ENCODE results near the gene SSH3. TPM values are rescaled to one million over a fixed set of nuclear protein-coding genes. Genes with fewer than 3 reads are reported as not detected.
A peak's percentile ranks its signal among the peaks of the same experiment; 100 is the strongest.

SSH3 gene
- polyA plus RNA-seq, 2 donors: 38.6 to 55.6 TPM

DNA sequence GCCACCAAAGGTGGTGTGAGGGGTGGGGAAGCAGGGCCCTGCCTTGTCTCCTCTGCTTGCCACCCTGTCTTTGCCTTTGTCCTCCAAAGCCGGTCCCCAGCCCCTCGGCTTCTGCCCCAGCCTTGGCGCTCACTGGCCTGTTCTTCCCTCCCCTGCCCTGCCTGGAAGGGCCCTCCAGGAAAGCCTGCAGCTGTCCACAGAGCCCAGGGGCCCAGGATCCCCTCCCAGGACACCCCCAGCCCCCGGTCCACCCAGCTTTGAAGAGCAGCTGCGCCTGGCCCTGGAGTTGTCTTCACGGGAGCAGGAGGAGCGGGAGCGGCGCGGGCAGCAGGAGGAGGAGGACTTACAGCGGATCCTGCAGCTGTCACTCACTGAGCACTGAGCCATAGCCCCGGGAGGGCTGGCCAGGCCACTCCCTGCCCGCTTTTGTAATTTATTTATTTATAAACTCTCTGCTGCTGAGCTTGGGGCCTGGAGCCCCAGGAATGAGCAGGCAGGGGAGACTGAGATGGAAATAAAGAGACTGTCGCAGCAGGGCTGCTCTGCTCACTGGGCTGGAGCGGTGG is 1.3 kb upstream of the SSH3 start:
- peaks cover 15 to 37% of the 10 kb centered on the region in 2 donors for H3K36me3 ChIP-seq (ENCODE audit: control insufficient read depth in 2 of 2, insufficient read depth in 2 of 2, low read length in 1 of 2)

GRCh38 chr11:67302571-67303131 is 679 bp upstream of the SSH3 start:
- Histone ChIP-seq H3K27me3 (ENCODE audit: control insufficient read depth in 1 of 2, insufficient read depth in 2 of 2, low read length in 2 of 2) (no peaks in the 10 kb centered on the region), H3K36me3 (ENCODE audit: control insufficient read depth in 2 of 2, insufficient read depth in 2 of 2, low read length in 1 of 2) (peaks cover 18 to 41% of the 10 kb centered on the region in 2 donors), H3K27ac (ENCODE audit: low read depth in 2 of 2, low read length in 1 of 2) (peak overlapping the region; percentile 81 to 89), H3K4me1 (ENCODE audit: control insufficient read depth in 2 of 2, insufficient read depth in 2 of 2, low read length in 1 of 2) (peaks cover 9 to 26% of the 10 kb centered on the region in 2 donors), H3K4me3 (ENCODE audit: low read depth in 1 of 2, low read length in 2 of 2) (peak overlapping the region; percentile 67 to 97), H3K9me3 (ENCODE audit: control insufficient read depth in 2 of 2, insufficient read depth in 1 of 2, low read depth in 1 of 2, low read length in 1 of 2) (no peaks in the 10 kb centered on the region)
- 14 to 18% methylated on average over 23 of the region's 23 CpGs for WGBS, 2 donors

More for the DNA sequence above, 1.3 kb upstream of the SSH3 start:
- WGBS, 2 donors: 39 to 45% methylated on average over 15 of the region's 15 CpGs
- H3K9me3 ChIP-seq (ENCODE audit: control insufficient read depth in 2 of 2, insufficient read depth in 1 of 2, low read depth in 1 of 2, low read length in 1 of 2): no peaks in the 10 kb centered on the region
- H3K27ac ChIP-seq (ENCODE audit: low read depth in 2 of 2, low read length in 1 of 2): peak overlapping the region; percentile 81 to 89
- H3K4me3 ChIP-seq (ENCODE audit: low read depth in 1 of 2, low read length in 2 of 2): no peak overlapping the region
- H3K4me1 ChIP-seq (ENCODE audit: control insufficient read depth in 2 of 2, insufficient read depth in 2 of 2, low read length in 1 of 2): peaks cover 9 to 26% of the 10 kb centered on the region in 2 donors
- H3K27me3 ChIP-seq (ENCODE audit: control insufficient read depth in 1 of 2, insufficient read depth in 2 of 2, low read length in 2 of 2): no peaks in the 10 kb centered on the region

DNA sequence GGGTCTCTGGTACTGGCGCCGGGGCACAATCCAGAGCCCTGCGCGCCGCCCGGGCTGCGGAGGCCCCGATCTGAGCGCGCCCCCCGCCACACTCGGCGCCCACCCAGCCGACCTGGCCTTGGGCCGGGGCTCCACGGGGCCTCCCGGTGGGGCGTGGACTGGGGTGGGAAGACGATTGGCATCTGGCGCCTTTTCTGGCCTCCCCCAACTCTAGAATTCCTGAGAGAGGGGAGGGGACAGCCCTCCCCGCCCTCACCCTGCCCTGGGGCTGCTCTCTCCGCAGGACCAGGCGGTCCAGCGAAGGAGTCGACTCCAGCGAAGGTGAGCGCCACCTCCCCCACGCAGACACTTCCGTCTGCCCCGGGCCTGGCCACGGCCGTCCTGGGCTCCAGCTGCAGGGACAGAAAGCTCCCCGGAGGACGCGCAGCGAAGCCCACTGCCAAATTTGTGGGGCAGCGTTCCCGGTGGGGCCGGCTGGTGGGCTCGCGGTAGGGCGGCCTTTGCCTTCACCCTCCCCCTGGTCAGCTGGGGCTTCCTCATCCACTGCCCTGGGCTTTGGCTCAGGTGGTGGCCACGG is 593 bp downstream of the SSH3 start:
- H3K9me3 ChIP-seq (ENCODE audit: control insufficient read depth in 2 of 2, insufficient read depth in 1 of 2, low read depth in 1 of 2, low read length in 1 of 2): no peaks in the 10 kb centered on the region
- peaks cover 9 to 26% of the 10 kb centered on the region in 2 donors for H3K4me1 ChIP-seq (ENCODE audit: control insufficient read depth in 2 of 2, insufficient read depth in 2 of 2, low read length in 1 of 2)
- H3K27ac ChIP-seq (ENCODE audit: low read depth in 2 of 2, low read length in 1 of 2): peak overlapping the region; percentile 81 to 89
- H3K4me3 ChIP-seq (ENCODE audit: low read depth in 1 of 2, low read length in 2 of 2): peak overlapping the region; percentile 67 to 97
- 5 to 8% methylated on average over 31 to 43 of the region's 43 CpGs for WGBS, 2 donors
- peaks cover 20 to 49% of the 10 kb centered on the region in 2 donors for H3K36me3 ChIP-seq (ENCODE audit: control insufficient read depth in 2 of 2, insufficient read depth in 2 of 2, low read length in 1 of 2)
- no peaks in the 10 kb centered on the region for H3K27me3 ChIP-seq (ENCODE audit: control insufficient read depth in 1 of 2, insufficient read depth in 2 of 2, low read length in 2 of 2)

GRCh38 chr11:67304511-67305113 is 1.3 kb downstream of the SSH3 start:
- no peaks in the 10 kb centered on the region for H3K9me3 ChIP-seq (ENCODE audit: control insufficient read depth in 2 of 2, insufficient read depth in 1 of 2, low read depth in 1 of 2, low read length in 1 of 2)
- peak overlapping the region; percentile 81 to 89 for H3K27ac ChIP-seq (ENCODE audit: low read depth in 2 of 2, low read length in 1 of 2)
- whole genome bisulfite sequencing, 2 donors: 61 to 69% methylated on average over 14 of the region's 14 CpGs
- peaks cover 15 to 49% of the 10 kb centered on the region in 2 donors for H3K36me3 ChIP-seq (ENCODE audit: control insufficient read depth in 2 of 2, insufficient read depth in 2 of 2, low read length in 1 of 2)
- peak overlapping the region; percentile 67 to 97 for H3K4me3 ChIP-seq (ENCODE audit: low read depth in 1 of 2, low read length in 2 of 2)
- H3K27me3 ChIP-seq (ENCODE audit: control insufficient read depth in 1 of 2, insufficient read depth in 2 of 2, low read length in 2 of 2): no peaks in the 10 kb centered on the region
- H3K4me1 ChIP-seq (ENCODE audit: control insufficient read depth in 2 of 2, insufficient read depth in 2 of 2, low read length in 1 of 2): peaks cover 9 to 29% of the 10 kb centered on the region in 2 donors

DNA sequence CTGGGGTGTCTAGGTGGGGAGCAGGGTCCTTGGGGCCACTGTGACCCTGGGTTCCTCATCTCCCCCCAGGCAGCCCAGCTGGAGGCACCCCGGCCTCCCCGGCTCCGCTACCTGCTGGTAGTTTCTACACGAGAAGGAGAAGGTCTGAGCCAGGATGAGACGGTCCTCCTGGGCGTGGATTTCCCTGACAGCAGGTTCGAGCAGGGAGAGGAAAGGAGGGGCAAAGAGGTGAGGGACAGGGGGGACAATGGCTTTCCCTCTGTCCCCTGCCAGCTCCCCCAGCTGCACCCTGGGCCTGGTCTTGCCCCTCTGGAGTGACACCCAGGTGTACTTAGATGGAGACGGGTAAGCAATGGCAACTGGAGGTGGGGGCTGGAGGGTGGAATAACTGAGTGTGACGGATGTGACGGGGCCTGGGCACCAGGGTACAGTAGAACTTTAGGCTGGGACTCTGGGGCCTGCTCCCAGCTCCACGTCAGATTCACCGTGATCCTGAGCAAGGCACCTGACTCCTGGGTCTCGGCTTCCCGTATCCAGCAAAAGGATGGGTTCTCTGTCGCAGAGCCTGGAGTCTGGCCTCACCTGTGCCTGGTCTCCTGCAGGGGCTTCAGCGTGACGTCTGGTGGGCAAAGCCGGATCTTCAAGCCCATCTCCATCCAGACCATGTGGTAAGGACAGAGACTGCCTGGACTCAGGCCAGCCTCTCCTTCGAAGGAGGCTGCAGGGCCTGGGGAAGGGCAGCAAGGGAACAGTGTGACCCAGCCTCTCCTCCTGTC is 3.6 kb downstream of the SSH3 start:
- H3K27me3 ChIP-seq (ENCODE audit: control insufficient read depth in 1 of 2, insufficient read depth in 2 of 2, low read length in 2 of 2): no peaks in the 10 kb centered on the region
- H3K4me3 ChIP-seq (ENCODE audit: low read depth in 1 of 2, low read length in 2 of 2): no peak overlapping the region
- H3K4me1 ChIP-seq (ENCODE audit: control insufficient read depth in 2 of 2, insufficient read depth in 2 of 2, low read length in 1 of 2): peaks cover 6 to 37% of the 10 kb centered on the region in 2 donors
- 86 to 89% methylated on average over 19 of the region's 19 CpGs for WGBS, 2 donors
- no peak overlapping the region for H3K27ac ChIP-seq (ENCODE audit: low read depth in 2 of 2, low read length in 1 of 2)
- H3K36me3 ChIP-seq (ENCODE audit: control insufficient read depth in 2 of 2, insufficient read depth in 2 of 2, low read length in 1 of 2): peaks cover 7 to 39% of the 10 kb centered on the region in 2 donors
- H3K9me3 ChIP-seq (ENCODE audit: control insufficient read depth in 2 of 2, insufficient read depth in 1 of 2, low read depth in 1 of 2, low read length in 1 of 2): no peaks in the 10 kb centered on the region

DNA sequence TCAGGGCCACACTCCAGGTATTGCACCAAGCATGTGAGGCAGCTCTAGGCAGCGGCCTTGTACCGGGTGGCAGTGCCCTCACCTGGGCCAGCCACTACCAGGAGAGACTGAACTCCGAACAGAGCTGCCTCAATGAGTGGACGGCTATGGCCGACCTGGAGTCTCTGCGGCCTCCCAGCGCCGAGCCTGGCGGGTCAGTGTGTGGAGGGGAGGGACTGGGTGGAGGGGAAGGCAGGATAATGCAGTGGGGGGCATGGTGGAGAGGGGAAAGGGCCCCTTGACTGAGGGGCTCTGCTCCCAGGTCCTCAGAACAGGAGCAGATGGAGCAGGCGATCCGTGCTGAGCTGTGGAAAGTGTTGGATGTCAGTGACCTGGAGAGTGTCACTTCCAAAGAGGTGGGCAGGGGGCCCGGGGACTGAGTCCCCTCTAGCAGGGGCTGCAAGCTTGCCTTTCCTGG is 4.2 kb downstream of the SSH3 start:
- Histone ChIP-seq H3K36me3 (ENCODE audit: control insufficient read depth in 2 of 2, insufficient read depth in 2 of 2, low read length in 1 of 2) (peaks cover 7 to 39% of the 10 kb centered on the region in 2 donors), H3K4me3 (ENCODE audit: low read depth in 1 of 2, low read length in 2 of 2) (no peak overlapping the region), H3K27ac (ENCODE audit: low read depth in 2 of 2, low read length in 1 of 2) (no peak overlapping the region), H3K27me3 (ENCODE audit: control insufficient read depth in 1 of 2, insufficient read depth in 2 of 2, low read length in 2 of 2) (no peaks in the 10 kb centered on the region), H3K4me1 (ENCODE audit: control insufficient read depth in 2 of 2, insufficient read depth in 2 of 2, low read length in 1 of 2) (peaks cover 4 to 39% of the 10 kb centered on the region in 2 donors), H3K9me3 (ENCODE audit: control insufficient read depth in 2 of 2, insufficient read depth in 1 of 2, low read depth in 1 of 2, low read length in 1 of 2) (no peaks in the 10 kb centered on the region)
- 87 to 88% methylated on average over 12 of the region's 12 CpGs for WGBS, 2 donors

GRCh38 chr11:67308031-67308866 is 4.9 kb downstream of the SSH3 start:
- Histone ChIP-seq H3K27me3 (ENCODE audit: control insufficient read depth in 1 of 2, insufficient read depth in 2 of 2, low read length in 2 of 2) (no peaks in the 10 kb centered on the region), H3K9me3 (ENCODE audit: control insufficient read depth in 2 of 2, insufficient read depth in 1 of 2, low read depth in 1 of 2, low read length in 1 of 2) (no peaks in the 10 kb centered on the region), H3K27ac (ENCODE audit: low read depth in 2 of 2, low read length in 1 of 2) (no peak overlapping the region), H3K36me3 (ENCODE audit: control insufficient read depth in 2 of 2, insufficient read depth in 2 of 2, low read length in 1 of 2) (peaks cover 7 to 39% of the 10 kb centered on the region in 2 donors), H3K4me1 (ENCODE audit: control insufficient read depth in 2 of 2, insufficient read depth in 2 of 2, low read length in 1 of 2) (peaks cover 0 to 37% of the 10 kb centered on the region in 2 donors), H3K4me3 (ENCODE audit: low read depth in 1 of 2, low read length in 2 of 2) (no peak overlapping the region)
- WGBS, 2 donors: 92 to 93% methylated on average over 20 of the region's 20 CpGs

DNA sequence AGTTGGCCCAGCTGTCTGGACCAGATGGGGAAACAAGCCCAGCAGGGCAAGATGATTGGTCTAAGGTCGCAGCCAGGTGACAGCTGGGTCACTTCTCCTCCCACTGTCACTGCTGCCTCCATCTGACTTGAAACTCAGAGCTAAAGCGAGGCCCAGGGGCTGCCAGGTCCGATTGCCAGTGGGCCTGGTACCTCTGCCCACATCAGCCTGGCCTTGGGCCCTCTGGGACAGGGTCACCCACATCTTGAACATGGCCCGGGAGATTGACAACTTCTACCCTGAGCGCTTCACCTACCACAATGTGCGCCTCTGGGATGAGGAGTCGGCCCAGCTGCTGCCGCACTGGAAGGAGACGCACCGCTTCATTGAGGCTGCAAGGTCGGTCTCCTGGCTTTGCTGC is 5.8 kb downstream of the SSH3 start:
- no peak overlapping the region for H3K4me3 ChIP-seq (ENCODE audit: low read depth in 1 of 2, low read length in 2 of 2)
- H3K27ac ChIP-seq (ENCODE audit: low read depth in 2 of 2, low read length in 1 of 2): peak overlapping the region in 1 of 2 donors; percentile 99
- no peaks in the 10 kb centered on the region for H3K9me3 ChIP-seq (ENCODE audit: control insufficient read depth in 2 of 2, insufficient read depth in 1 of 2, low read depth in 1 of 2, low read length in 1 of 2)
- peaks cover 0 to 41% of the 10 kb centered on the region in 2 donors for H3K4me1 ChIP-seq (ENCODE audit: control insufficient read depth in 2 of 2, insufficient read depth in 2 of 2, low read length in 1 of 2)
- H3K27me3 ChIP-seq (ENCODE audit: control insufficient read depth in 1 of 2, insufficient read depth in 2 of 2, low read length in 2 of 2): no peaks in the 10 kb centered on the region
- peaks cover 7 to 39% of the 10 kb centered on the region in 2 donors for H3K36me3 ChIP-seq (ENCODE audit: control insufficient read depth in 2 of 2, insufficient read depth in 2 of 2, low read length in 1 of 2)
- 91 to 93% methylated on average over 11 of the region's 11 CpGs for WGBS, 2 donors
